H1 (cell line): ENCODE data around the gene MAPKAP1. TPM values are rescaled to one million over a fixed set of nuclear protein-coding genes. Genes with fewer than 3 reads are reported as not detected.

Source experiments
- ATF3 ChIP-seq: IDR thresholded peaks from 2 replicates; pipeline ENCODE4 v1.6.1; 2011; ENCODE audit warnings: low read depth, mild to moderate bottlenecking, low read length; ENCODE audit not compliant: insufficient read depth
- CHD1 ChIP-seq: IDR thresholded peaks from 2 replicates; pipeline ENCODE4 v1.6.1; 2012; ENCODE audit warnings: low read depth, low read length, improper control_type of control experiment
- CHD7 ChIP-seq: fragments of 300-600 bp; sonication (generic); IDR thresholded peaks from 2 replicates; pipeline ENCODE4 v1.7.1; 2012; ENCODE audit warnings: low read length, moderate library complexity, mild to moderate bottlenecking, inconsistent platforms; ENCODE audit not compliant: insufficient replicate concordance
- NANOG ChIP-seq: IDR thresholded peaks from 2 replicates; pipeline ENCODE4 v1.6.1; 2011; ENCODE audit warnings: low read length, low read depth, mild to moderate bottlenecking, inconsistent platforms; ENCODE audit not compliant: insufficient read depth, poor library complexity, severe bottlenecking
- SP4 ChIP-seq: IDR thresholded peaks from 2 replicates; pipeline ENCODE4 v1.6.1; 2012; ENCODE audit warnings: low read length, inconsistent platforms
- polyA plus RNA-seq, 7 experiments: library from polyadenylated mRNA; depleted of rRNA in 3 of 7; stranded (reverse) in 5 of 7; unstranded in 2 of 7; fragments of >200 nt in 5 of 7; fragments of 200-250 nt in 2 of 7; gene quantifications; 1 replicate in 5 of 7; 2 replicates in 1 of 7; 4 replicates in 1 of 7; pipeline versions ENCODE4 v1.2.1 to v1.2.3, GENCODE V29; 2011 to 2013; ENCODE audit warnings: missing spikeins in 2 of 7, mixed read lengths in 2 of 7
- total RNA-seq: library from RNA; stranded (reverse); fragmentation: NEBNext Ultra II Directional; extraction: Animal tissue kit (Norgen Biotek cat#: 25700); gene quantifications from 2 replicates; pipeline ENCODE4 v1.2.1, GENCODE V29; 2021

MAPKAP1 gene
- total and polyA plus RNA-seq, 2 of the 8 experiments (the other 6 are each of a cell fraction or from before 2014, with no cell fraction given): 79.2 to 140 TPM

GRCh38 chr9:125649826-125650225 is 57.2 kb downstream of the MAPKAP1 start (continued):
- no peak for TF ChIP-seq CHD7
- no peak for TF ChIP-seq SP4
- no peak for TF ChIP-seq ATF3
- TF ChIP-seq NANOG: no peak
- TF ChIP-seq CHD1: no peak
